Measurements from ENCODE around the gene C22orf23.

- no peak for TF ChIP-seq POLR2AphosphoS5 (IDR thresholded peaks at IDR 0.05)
- no peak for TF ChIP-seq CTCF (IDR thresholded peaks at IDR 0.05)
Observed at GRCh38 chr22:37985751-37986281, 32.4 kb upstream of the C22orf23 start.

Data from breast epithelium (tissue), 3 donors.